Measurements from ENCODE around the gene UBE2E3.

- TF ChIP-seq, protein P1, sequence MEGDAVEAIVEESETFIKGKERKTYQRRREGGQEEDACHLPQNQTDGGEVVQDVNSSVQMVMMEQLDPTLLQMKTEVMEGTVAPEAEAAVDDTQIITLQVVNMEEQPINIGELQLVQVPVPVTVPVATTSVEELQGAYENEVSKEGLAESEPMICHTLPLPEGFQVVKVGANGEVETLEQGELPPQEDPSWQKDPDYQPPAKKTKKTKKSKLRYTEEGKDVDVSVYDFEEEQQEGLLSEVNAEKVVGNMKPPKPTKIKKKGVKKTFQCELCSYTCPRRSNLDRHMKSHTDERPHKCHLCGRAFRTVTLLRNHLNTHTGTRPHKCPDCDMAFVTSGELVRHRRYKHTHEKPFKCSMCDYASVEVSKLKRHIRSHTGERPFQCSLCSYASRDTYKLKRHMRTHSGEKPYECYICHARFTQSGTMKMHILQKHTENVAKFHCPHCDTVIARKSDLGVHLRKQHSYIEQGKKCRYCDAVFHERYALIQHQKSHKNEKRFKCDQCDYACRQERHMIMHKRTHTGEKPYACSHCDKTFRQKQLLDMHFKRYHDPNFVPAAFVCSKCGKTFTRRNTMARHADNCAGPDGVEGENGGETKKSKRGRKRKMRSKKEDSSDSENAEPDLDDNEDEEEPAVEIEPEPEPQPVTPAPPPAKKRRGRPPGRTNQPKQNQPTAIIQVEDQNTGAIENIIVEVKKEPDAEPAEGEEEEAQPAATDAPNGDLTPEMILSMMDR (IDR thresholded peaks at IDR 0.05) = no peak
- no peak for TF ChIP-seq ZFX (IDR thresholded peaks at IDR 0.05; ENCODE audit: borderline replicate concordance)
Observed at GRCh38 chr2:181038796-181039195, 58.4 kb downstream of the UBE2E3 start.

All from 22Rv1 (cell line).